Activated T-helper 1 cell treated with anti-CD3 and anti-CD28 coated beads, Interleukin-12 subunit alpha, Interleukin-12 subunit beta, Interleukin-2, Interleukin-4 antibody, amounts not matched to agents 30 ng/mL and 10 ng/mL and 1 ng/mL, durations not matched to agents 14 hours and 24 hours and 36 hours (primary cell): ENCODE results near the gene RNF215. TPM values are rescaled to one million over a fixed set of nuclear protein-coding genes. Genes with fewer than 3 reads are reported as not detected.

Source experiments
- DNase-seq: peaks from one replicate; pipeline ENCODE4 v3.0.0; 2021; ENCODE audit warnings: low spot score
- H3K27ac Mint-ChIP-seq: one replicate; pipeline ENCODE4 v1.8.0; 2021; ENCODE audit warnings: mild to moderate bottlenecking, mixed read lengths
- H3K27me3 Mint-ChIP-seq: one replicate; pipeline ENCODE4 v1.8.0; 2022; ENCODE audit warnings: mild to moderate bottlenecking, moderate library complexity, mixed read lengths; ENCODE audit not compliant: insufficient read depth
- H3K36me3 Mint-ChIP-seq: one replicate; pipeline ENCODE4 v1.8.0; 2021; ENCODE audit warnings: low read depth, mixed read lengths
- H3K4me1 Mint-ChIP-seq: one replicate; pipeline ENCODE4 v1.8.0; 2021; ENCODE audit warnings: low read depth, mixed read lengths
- H3K4me3 Mint-ChIP-seq: one replicate; pipeline ENCODE4 v1.8.0; 2021; ENCODE audit warnings: mild to moderate bottlenecking, moderate library complexity, mixed read lengths
- H3K9me3 Mint-ChIP-seq: one replicate; pipeline ENCODE4 v1.8.0; 2021; ENCODE audit warnings: mixed read lengths
- intact Hi-C: fragments of 100-400 bp; cut with micrococcal nuclease; formaldehyde crosslinking; loops from one replicate; pipeline ENCODE4 v1.15.1; 2024
- total RNA-seq: library from RNA; stranded (reverse); gene quantifications from 2 replicates; pipeline ENCODE4 v1.2.3, GENCODE V29; 2022

The RNF215 gene
- total RNA-seq, 1 donor from 2014 or later, result 10.3 TPM

DNA sequence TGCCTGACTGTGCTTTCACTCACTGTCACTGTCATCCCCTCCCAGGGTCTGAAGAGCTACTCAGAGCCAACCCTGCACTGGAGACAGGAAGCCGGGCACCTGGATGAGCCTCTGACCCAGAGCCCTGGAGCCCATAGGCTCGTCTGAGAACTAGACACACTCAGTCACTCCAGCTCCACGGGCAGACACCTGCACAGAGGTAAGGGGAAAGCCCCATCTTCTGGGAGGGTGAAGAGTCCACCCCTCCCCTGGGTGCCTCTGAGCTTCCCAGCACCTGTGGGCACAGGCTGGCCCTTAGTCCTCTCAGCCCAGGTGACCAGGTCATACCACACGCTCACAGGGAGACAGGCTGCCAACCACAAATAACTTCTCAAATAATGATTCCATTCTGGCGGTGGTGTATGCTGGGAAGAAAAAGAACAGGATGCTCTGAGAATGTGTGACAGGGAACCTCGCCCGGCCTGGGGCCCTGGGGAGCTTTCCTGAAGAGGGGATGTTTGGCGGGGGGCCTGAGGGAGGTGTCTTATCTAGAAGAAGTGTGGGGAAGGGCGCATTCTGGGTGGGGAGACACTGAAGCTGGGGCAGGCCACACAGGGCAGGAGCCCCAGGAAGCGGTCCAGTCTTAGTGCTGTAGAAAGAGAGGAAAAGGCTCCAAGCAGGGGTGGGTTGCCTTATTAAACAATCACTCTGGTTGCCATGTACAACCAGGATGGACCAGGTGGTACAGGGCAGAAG, 25.1 kb downstream of the RNF215 start:
- intact Hi-C loops, result no loop called here
- Mint-ChIP-seq H3K4me1 (peaks cover 8% of the 10 kb centered on the region), H3K36me3 (no peaks in the 10 kb centered on the region), H3K27ac (peak overlapping the region; percentile 15), H3K9me3 (no peaks in the 10 kb centered on the region), H3K27me3 (peaks cover 6% of the 10 kb centered on the region), H3K4me3 (no peak overlapping the region)
- DNase-seq, result no peak

- Mint-ChIP-seq H3K27me3 (peaks cover 8% of the 10 kb centered on the region), H3K4me1 (peaks cover 36% of the 10 kb centered on the region)
- intact Hi-C loops, result no loop called here
These were observed 28.7 kb downstream of the RNF215 start for GRCh38 chr22:30358541-30358940.

DNA sequence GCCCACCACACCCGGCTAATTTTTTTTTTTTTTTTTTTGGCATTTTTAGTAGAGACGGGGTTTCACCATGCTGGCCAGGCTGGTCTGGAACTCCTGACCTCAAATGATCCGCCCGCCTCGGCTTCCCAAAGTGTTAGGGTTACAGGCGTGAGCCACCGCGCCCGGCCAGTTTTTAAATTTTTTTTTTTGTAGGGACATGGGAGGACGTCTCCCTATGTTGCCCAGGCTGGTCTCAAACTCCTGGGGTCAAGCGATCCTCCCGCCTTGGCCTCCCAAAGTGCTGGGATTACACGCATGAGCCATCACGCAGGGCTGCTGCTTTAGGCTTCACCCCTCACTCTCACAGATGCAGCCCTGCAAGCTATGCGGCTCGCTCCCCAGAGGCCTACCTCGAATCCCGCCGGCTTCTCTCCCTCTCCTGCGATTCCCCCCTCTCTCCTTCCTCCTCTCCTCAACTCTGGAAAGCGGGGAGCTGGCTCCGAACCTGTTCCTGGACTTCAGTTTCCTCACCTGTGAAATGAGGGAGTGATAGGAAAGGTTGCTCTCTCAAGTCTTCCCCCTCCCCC, 29.5 kb downstream of the RNF215 start:
- Mint-ChIP-seq H3K27ac (peak overlapping the region; percentile 27), H3K27me3 (peaks cover 8% of the 10 kb centered on the region), H3K4me3 (peak overlapping the region; percentile 94), H3K4me1 (peaks cover 37% of the 10 kb centered on the region), H3K9me3 (no peaks in the 10 kb centered on the region), H3K36me3 (peaks cover 21% of the 10 kb centered on the region)
- no peak for DNase-seq
- intact Hi-C loops, result loop anchor here (1.0 kb wide), 2 partner anchors 68 to 519 kb away; partner anchors contain the start of genes ASCC2 and CASTOR1

More at GRCh38 chr22:30358541-30358940, 28.7 kb downstream of the RNF215 start:
- Mint-ChIP-seq H3K36me3 (peaks cover 17% of the 10 kb centered on the region), H3K27ac (no peak overlapping the region), H3K9me3 (no peaks in the 10 kb centered on the region), H3K4me3 (peak overlapping the region; percentile 84)
- DNase-seq, result no peak

DNA sequence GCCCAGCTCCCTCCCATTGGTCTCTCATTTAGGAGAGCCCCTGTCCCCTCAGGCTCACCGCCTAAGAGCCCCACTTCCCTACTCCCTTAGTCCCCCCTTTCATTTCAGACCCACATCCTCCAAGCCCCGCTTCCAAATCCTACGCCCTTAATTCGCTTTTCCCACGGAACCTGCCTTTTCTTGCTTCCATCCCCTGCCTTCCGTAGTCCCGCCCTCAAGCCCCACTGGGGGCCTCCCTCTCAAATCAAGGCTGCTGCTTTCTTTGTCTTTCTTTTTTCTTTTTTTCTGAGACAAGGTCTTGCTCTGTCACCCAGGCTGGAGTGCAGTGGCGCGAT, 30.0 kb downstream of the RNF215 start:
- Mint-ChIP-seq H3K4me3 (peak overlapping the region; percentile 94), H3K27ac (peak overlapping the region; percentile 73), H3K9me3 (no peaks in the 10 kb centered on the region), H3K4me1 (peaks cover 37% of the 10 kb centered on the region), H3K36me3 (peaks cover 24% of the 10 kb centered on the region), H3K27me3 (peaks cover 8% of the 10 kb centered on the region)
- intact Hi-C loops, result loop anchor here (1.0 kb wide), 2 partner anchors 68 to 519 kb away; partner anchors contain the start of genes ASCC2 and CASTOR1
- DNase-seq, result no peak

DNA sequence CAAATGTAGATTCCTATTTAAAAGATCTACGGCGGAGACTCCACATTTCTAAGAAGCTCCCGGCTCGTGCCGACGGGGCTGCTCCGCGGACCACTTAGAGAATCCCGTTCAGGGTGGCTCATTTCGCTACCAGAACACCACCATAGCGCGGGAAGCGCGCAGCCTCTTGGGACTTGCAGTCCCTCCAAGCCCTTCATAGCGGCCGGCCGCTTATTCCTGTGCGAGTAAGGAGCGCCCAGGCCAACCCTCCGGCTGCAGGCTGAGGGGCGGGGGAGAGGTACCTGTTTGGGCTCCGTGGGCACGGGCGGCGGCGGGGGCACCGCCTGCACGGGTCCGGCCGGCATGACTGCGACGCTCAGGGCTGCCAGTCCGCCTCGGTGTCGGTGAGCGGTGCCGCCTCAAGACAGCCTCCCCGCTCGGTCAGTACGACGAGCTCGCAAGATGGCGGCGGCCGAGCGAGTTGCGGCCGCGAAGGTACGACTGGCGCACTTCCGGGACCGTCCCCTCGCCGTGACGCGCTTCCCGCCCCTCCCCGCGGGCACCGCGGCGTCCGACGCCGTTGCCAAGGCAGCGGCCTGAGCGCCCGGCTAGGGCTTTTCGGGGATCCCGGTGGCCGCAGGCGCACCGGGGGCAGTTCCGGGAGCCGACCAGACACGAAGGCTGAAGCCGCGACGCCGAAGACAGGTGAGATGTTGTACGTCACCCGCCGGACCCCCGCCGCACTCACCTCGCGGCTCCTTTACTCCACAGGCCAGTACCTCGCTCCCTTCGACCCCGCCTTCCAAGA, 30.6 kb downstream of the RNF215 start, which contains the start of the genes CCDC157 and SF3A1:
Gene CCDC157, plus strand, starts transcription at position 559 of the 787 bp plus-strand sequence. CDS start 8,994 bp downstream, outside the sequence.
Gene SF3A1, minus strand, starts transcription at position 446 of the 787 bp plus-strand sequence. Its CDS starts 102 bp downstream, at position 344.
- Mint-ChIP-seq H3K36me3 (peaks cover 29% of the 10 kb centered on the region), H3K27ac (peak within 1 kb of the TSS; percentile 90), H3K4me3 (peak within 1 kb of the TSS; percentile 94), H3K27me3 (peaks cover 8% of the 10 kb centered on the region), H3K4me1 (peaks cover 43% of the 10 kb centered on the region), H3K9me3 (no peaks in the 10 kb centered on the region)
- DNase-seq, result peak; percentile 88
- intact Hi-C loops, result loop anchor here (1.0 kb wide), 11 partner anchors 8 to 589 kb away; partner anchors contain the start of genes ASCC2, CASTOR1, OSM and RNF215

DNA sequence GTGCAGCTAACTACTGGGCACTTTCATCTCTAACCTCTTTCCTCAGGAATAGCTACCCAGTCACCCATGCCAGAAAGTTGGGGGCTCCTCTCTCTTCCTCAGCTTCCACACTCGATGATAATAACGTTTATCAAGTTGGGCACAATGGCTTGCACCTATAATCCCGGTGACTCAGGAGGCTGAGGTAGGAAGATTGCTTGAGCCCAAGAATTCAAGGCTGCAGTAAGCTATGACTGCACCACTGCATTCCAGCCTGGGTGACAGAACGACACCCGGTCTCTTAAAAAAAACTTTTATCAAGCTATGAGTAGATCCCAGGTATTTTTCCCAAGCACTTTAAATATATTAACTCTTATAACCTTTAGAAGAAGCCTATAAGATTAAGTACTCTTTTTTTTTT, 32.6 kb downstream of the RNF215 start:
- peaks cover 8% of the 10 kb centered on the region for H3K27me3 Mint-ChIP-seq
- H3K9me3 Mint-ChIP-seq, result no peaks in the 10 kb centered on the region
- intact Hi-C loops, result no loop called here
- H3K4me3 Mint-ChIP-seq, result peak overlapping the region; percentile 94
- DNase-seq, result no peak
- peak overlapping the region; percentile 79 for H3K27ac Mint-ChIP-seq
- H3K4me1 Mint-ChIP-seq, result peaks cover 58% of the 10 kb centered on the region
- H3K36me3 Mint-ChIP-seq, result peaks cover 45% of the 10 kb centered on the region

DNA sequence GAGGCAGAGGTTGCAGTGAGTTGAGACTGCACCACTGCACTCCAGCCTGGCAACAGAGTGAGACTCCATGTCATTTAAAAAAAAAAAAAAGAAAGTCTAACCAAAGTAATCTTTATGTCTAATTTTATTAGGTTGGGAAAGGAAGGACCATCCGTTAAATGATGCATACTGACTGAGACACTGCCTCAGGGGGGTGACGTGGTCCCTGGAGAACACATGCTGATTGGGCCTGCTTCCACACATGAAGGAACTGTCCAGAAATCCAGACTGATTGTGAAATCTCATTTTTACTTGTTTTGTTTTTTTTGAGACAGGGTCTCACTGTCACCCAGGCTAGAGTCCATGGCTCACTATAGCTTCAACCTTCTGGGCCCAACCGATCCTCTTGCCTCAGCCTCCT, 36.0 kb downstream of the RNF215 start:
- no peaks in the 10 kb centered on the region for H3K9me3 Mint-ChIP-seq
- H3K4me3 Mint-ChIP-seq, result no peak overlapping the region
- no peak for DNase-seq
- H3K27me3 Mint-ChIP-seq, result no peaks in the 10 kb centered on the region
- peaks cover 64% of the 10 kb centered on the region for H3K36me3 Mint-ChIP-seq
- peaks cover 78% of the 10 kb centered on the region for H3K4me1 Mint-ChIP-seq
- intact Hi-C loops, result no loop called here
- H3K27ac Mint-ChIP-seq, result peak overlapping the region; percentile 73

GRCh38 chr22:30348809-30349208, 38.4 kb downstream of the RNF215 start:
- no peak for DNase-seq
- Mint-ChIP-seq H3K36me3 (peaks cover 71% of the 10 kb centered on the region), H3K27ac (peak overlapping the region; percentile 78), H3K4me3 (peak overlapping the region; percentile 31), H3K27me3 (no peaks in the 10 kb centered on the region), H3K4me1 (peaks cover 66% of the 10 kb centered on the region), H3K9me3 (no peaks in the 10 kb centered on the region)
- intact Hi-C loops, result loop anchor here (1.0 kb wide), 1 partner anchor 7 kb away; the partner anchor contains the start of gene SF3A1

DNA sequence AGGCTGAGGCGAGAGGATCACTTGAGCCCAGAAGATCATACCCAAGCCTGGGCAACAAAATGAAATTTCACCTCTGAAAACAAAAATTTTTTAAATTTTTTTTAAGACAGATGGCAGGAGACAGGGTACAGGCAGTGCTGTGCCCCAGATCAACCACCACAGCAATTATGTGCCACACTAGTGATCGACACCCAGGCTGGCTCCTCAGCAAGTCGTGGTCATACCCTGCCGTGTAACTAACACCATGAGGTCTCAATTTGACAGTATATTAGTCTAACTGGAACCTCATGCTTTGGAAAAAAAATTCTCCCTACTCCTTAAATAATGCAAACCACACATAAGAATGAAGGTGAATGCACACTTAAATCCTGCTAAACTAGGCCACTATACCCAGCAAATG, 38.8 kb downstream of the RNF215 start:
- peak overlapping the region; percentile 78 for H3K27ac Mint-ChIP-seq
- H3K27me3 Mint-ChIP-seq, result no peaks in the 10 kb centered on the region
- peaks cover 63% of the 10 kb centered on the region for H3K4me1 Mint-ChIP-seq
- H3K9me3 Mint-ChIP-seq, result no peaks in the 10 kb centered on the region
- H3K36me3 Mint-ChIP-seq, result peaks cover 69% of the 10 kb centered on the region
- no peak for DNase-seq
- intact Hi-C loops, result loop anchor here (1.0 kb wide), 1 partner anchor 8 kb away; the partner anchor contains the start of gene SF3A1
- peak overlapping the region; percentile 31 for H3K4me3 Mint-ChIP-seq

DNA sequence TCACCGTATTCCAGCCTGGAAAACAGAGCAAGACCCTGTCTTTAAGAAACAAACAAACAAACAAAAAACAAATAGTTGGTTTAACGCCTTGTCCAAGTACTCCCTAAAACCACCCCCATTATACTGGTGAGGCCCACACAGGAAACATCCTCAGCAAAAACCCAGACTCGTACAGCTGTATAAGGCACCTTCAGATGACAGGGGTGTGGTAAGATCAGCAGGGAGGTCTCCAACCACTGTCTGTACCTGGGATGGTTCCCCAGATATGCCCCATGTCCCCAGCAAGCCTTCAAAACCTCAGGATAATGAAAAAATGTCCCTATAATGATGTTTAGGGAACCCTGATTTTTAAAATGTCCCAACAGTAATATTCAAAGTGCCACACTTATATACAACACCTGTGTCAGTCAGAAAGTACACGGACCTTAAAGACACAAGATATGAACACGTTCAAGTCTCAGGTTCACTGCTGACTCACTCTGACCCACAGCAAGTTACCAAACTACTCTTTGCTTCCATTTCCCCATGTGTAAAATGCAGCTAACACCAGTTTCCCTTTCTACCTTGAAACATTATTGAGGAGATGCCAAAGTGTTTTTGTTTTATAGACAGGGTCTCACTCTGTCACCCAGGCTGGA, 39.8 kb downstream of the RNF215 start:
- Mint-ChIP-seq H3K9me3 (no peaks in the 10 kb centered on the region), H3K36me3 (peaks cover 70% of the 10 kb centered on the region), H3K4me1 (peaks cover 63% of the 10 kb centered on the region), H3K27ac (peak overlapping the region; percentile 69), H3K4me3 (peak overlapping the region; percentile 19), H3K27me3 (no peaks in the 10 kb centered on the region)
- DNase-seq, result no peak
- intact Hi-C loops, result no loop called here

- H3K4me3 Mint-ChIP-seq, result no peak overlapping the region
- H3K27ac Mint-ChIP-seq, result peak overlapping the region; percentile 82
- peaks cover 65% of the 10 kb centered on the region for H3K36me3 Mint-ChIP-seq
- H3K9me3 Mint-ChIP-seq, result no peaks in the 10 kb centered on the region
- H3K27me3 Mint-ChIP-seq, result no peaks in the 10 kb centered on the region
- DNase-seq, result no peak
- intact Hi-C loops, result no loop called here
- peaks cover 41% of the 10 kb centered on the region for H3K4me1 Mint-ChIP-seq
These were observed 42.6 kb downstream of the RNF215 start for GRCh38 chr22:30344447-30345200.
